ENCODE measurements around the gene SMC5. TPM values are rescaled to one million over a fixed set of nuclear protein-coding genes. Genes with fewer than 3 reads are reported as not detected.

SMC5 gene
- total and polyA plus RNA-seq, 2 of the 8 experiments (the other 6 are each of a cell fraction or from before 2014, with no cell fraction given) = 4.5 to 22.6 TPM

- Histone ChIP-seq H2BK5ac (ENCODE audit: low read depth, low read length) (no peak overlapping the region), H4K5ac (ENCODE audit: insufficient read length, low read depth, low read length) (no peak overlapping the region), H3K18ac (ENCODE audit: extremely low read depth, low read length) (no peak overlapping the region), H2AFZ (ENCODE audit: low read length) (no peak overlapping the region), H3K4me2 (ENCODE audit: insufficient read depth in 1 of 2, low read depth in 2 of 2, low read length in 2 of 2) (no peak overlapping the region), H3K36me3 (ENCODE audit: control insufficient read depth in 2 of 4, insufficient read depth in 4 of 4, low read length in 3 of 4) (no peaks in the 10 kb centered on the region), H4K8ac (ENCODE audit: extremely low read depth, insufficient read depth, low read length) (no peak overlapping the region), H3K56ac (replicated peaks; ENCODE audit: insufficient read length, low read depth, low read length) (no peak overlapping the region), H3K9ac (replicated peaks in 1 of 4; ENCODE audit: extremely low read depth in 1 of 4, low read depth in 3 of 4, low read length in 3 of 4) (no peak overlapping the region), H3K14ac (ENCODE audit: insufficient read length) (no peak overlapping the region), H2BK15ac (ENCODE audit: low read length) (no peak overlapping the region), H3K23me2 (ENCODE audit: low read depth, low read length) (no peaks in the 10 kb centered on the region; the same call in 1 of the 2 replicates), H3K79me1 (ENCODE audit: low read depth, low read length) (no peaks in the 10 kb centered on the region; the same call in 1 of the 2 replicates), H3K79me2 (ENCODE audit: control insufficient read depth in 1 of 2, insufficient read depth in 2 of 2, low read length in 2 of 2) (peaks cover 7 to 15% of the 10 kb centered on the region in 2 experiments), H3K27me3 (replicated peaks in 1 of 4; ENCODE audit: control insufficient read depth in 3 of 4, extremely low read depth in 1 of 4, insufficient read depth in 3 of 4, low read length in 3 of 4) (no peaks in the 10 kb centered on the region), H2AK5ac (ENCODE audit: low read depth, low read length) (no peak overlapping the region), H3K27ac (ENCODE audit: low read depth, low read length) (no peak overlapping the region), H3K9me3 (ENCODE audit: insufficient read depth in 2 of 2, low read depth in 1 of 2, low read length in 1 of 2) (no peaks in the 10 kb centered on the region), H4K20me1 (replicated peaks in 1 of 2; ENCODE audit: control insufficient read depth in 1 of 2, insufficient read depth in 2 of 2, low read length in 2 of 2) (no peaks in the 10 kb centered on the region), H3K4me3 (ENCODE audit: extremely low read depth in 1 of 4, insufficient read depth in 2 of 4, low read depth in 3 of 4, low read length in 4 of 4) (no peak overlapping the region), H3K4me1 (replicated peaks in 1 of 4; ENCODE audit: control insufficient read depth in 3 of 4, insufficient read depth in 4 of 4, low read length in 3 of 4) (peaks cover 0 to 4% (median 1%) of the 10 kb centered on the region in 4 experiments; a peak in 3 of 7 replicates), H2BK120ac (replicated peaks; ENCODE audit: low read depth, low read length) (no peak overlapping the region), H2BK12ac (ENCODE audit: low read depth, low read length) (no peak overlapping the region), H4K91ac (replicated peaks; ENCODE audit: insufficient read length, low read length) (no peak overlapping the region), H3K4ac (replicated peaks; ENCODE audit: insufficient read length, low read depth, low read length) (no peak overlapping the region), H2BK20ac (ENCODE audit: low read length) (no peak overlapping the region), H3K23ac (ENCODE audit: insufficient read length) (no peak overlapping the region)
- FAIRE-seq (no peak), DNase-seq (ENCODE audit: low read depth in 1 of 2, low spot score in 2 of 2) (no peak)
- POLR2A ChIA-PET (ENCODE audit: partially characterized antibody) = no interaction called here
- TF ChIP-seq NANOG (IDR thresholded peaks at IDR 0.05; ENCODE audit: insufficient read depth, low read depth, low read length, poor library complexity, severe bottlenecking) (no peak), KDM1A (IDR thresholded peaks at IDR 0.05; ENCODE audit: borderline replicate concordance, low read length) (no peak), BACH1 (IDR thresholded peaks at IDR 0.05; ENCODE audit: low read length) (no peak), JUN (IDR thresholded peaks at IDR 0.05; ENCODE audit: low read depth, low read length) (no peak)
- CTCF ChIA-PET (ENCODE audit: partially characterized antibody) = interaction anchor here (0.6 to 1.2 kb wide), 2 partner anchors 142 to 236 kb away, joined by 4 to 5 read pairs; no protein-coding TSS in a partner anchor
Observed at GRCh38 chr9:70255486-70255885, 3.3 kb upstream of the SMC5 start.
